SK-N-MC (cell line): ENCODE data around the gene ZNF146.

ENCODE experiments used
- EZH2 ChIP-seq: fragments of 200-600 bp; sonication (generic); IDR thresholded peaks from one replicate; pipeline ENCODE4 v1.6.1; 2017; ENCODE audit warnings: antibody characterized with exemption
- FOXP2 ChIP-seq: optimal IDR thresholded peaks from 2 replicates; pipeline ENCODE3; 2011; ENCODE audit warnings: mild to moderate bottlenecking, moderate library complexity; ENCODE audit not compliant: insufficient read depth; ENCODE audit errors: extremely low read length, control extremely low read depth
- POLR2AphosphoS5 ChIP-seq: IDR thresholded peaks from 2 replicates; pipeline ENCODE4 v1.6.1; 2012; ENCODE audit warnings: mild to moderate bottlenecking, low read depth, low read length, borderline replicate concordance

DNA sequence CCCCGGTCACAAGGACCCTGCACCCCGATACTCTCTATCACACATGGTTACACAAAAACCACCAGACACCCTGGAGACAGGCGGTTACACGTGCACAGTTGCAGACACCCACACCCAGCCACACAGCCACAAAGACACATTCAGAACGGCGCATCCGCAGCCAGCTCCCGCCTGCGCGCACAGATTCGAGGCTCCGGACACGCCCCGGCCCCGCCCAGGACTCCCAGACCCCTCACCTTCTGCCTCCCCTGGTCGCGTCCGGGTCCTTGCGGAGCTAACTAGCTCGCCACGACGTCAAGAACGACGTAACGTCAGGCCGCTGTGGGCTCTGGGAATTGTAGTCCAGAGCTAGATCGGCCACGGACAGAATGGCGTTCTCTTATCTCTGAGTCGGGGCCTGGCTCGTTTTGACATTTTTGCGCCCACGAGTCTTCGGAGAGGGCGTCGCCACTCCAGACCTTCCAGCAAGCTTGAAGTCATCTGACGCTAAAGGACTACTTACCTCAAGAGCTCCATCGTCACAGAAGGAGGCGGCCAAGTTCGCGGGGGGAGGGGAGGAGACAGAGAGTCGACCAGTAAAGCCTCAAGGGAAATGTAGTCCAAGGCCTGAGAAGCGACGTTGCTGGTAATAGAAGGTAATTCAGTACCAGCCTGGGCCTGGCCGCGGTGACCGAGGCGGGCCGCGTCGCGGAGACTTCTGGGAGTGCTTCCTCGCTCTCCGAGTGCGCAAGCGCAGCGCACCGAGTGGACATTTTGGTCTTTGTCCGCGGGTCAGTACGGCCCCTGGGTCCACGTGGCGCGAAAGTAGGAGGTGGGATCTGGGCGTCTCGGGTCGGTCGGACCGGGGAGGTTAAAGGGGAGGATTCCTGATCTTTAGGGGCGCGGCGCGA lies at the start of gene ZNF146, which contains the start of gene ZNF565:
- TF ChIP-seq EZH2 (no peak), POLR2AphosphoS5 (peak; percentile 96), FOXP2 (peak; percentile 33)
